MM.1S (cell line): ENCODE data around the gene ZFR.

ENCODE experiments used
- DNase-seq: peaks from one replicate; pipeline ENCODE4 v3.0.0-alpha.2; 2015
- H2AFZ ChIP-seq: fragments of 300-600 bp; sonication (generic); 2 replicates; pipeline ENCODE4 v1.6.0; 2016; ENCODE audit warnings: antibody characterized with exemption, low read length
- H3F3A ChIP-seq: fragments of 300-600 bp; sonication (generic); 2 replicates; pipeline ENCODE4 v1.6.1; 2016; ENCODE audit warnings: mild to moderate bottlenecking, antibody characterized with exemption, low read length, moderate library complexity, mixed read lengths; ENCODE audit not compliant: insufficient read depth
- H3K27ac ChIP-seq: fragments of 300-600 bp; sonication (generic); 2 replicates; pipeline ENCODE4 v1.5.1; 2016; ENCODE audit warnings: mild to moderate bottlenecking, low read length
- H3K27me3 ChIP-seq: fragments of 300-600 bp; sonication (generic); replicated peaks from 2 replicates; pipeline ENCODE4 v1.6.0; 2016; ENCODE audit warnings: low read length; ENCODE audit not compliant: insufficient read depth
- H3K36me3 ChIP-seq: fragments of 300-600 bp; sonication (generic); replicated peaks from 2 replicates; pipeline ENCODE4 v1.6.1; 2016; ENCODE audit warnings: mild to moderate bottlenecking, low read length, mixed read lengths; ENCODE audit not compliant: insufficient read depth
- H3K4me1 ChIP-seq: fragments of 300-600 bp; sonication (generic); 2 replicates; pipeline ENCODE4 v1.6.1; 2016; ENCODE audit warnings: low read length, mixed read lengths
- H3K4me2 ChIP-seq: fragments of 300-600 bp; sonication (generic); 2 replicates; pipeline ENCODE4 v1.6.0; 2016; ENCODE audit warnings: low read depth, low read length
- H3K4me3 ChIP-seq: fragments of 300-600 bp; sonication (generic); 2 replicates; pipeline ENCODE4 v1.5.1; 2016; ENCODE audit warnings: low read length, mixed read lengths
- H3K79me2 ChIP-seq: fragments of 300-600 bp; sonication (generic); 2 replicates; pipeline ENCODE4 v1.6.1; 2016; ENCODE audit warnings: mixed run types, low read length, mixed read lengths
- H3K9ac ChIP-seq: fragments of 300-600 bp; sonication (generic); 2 replicates; pipeline ENCODE4 v1.6.1; 2016; ENCODE audit warnings: low read length, mixed read lengths
- H3K9me2 ChIP-seq: fragments of 300-600 bp; sonication (generic); replicated peaks from 2 replicates; pipeline ENCODE4 v1.6.1; 2016; ENCODE audit warnings: mild to moderate bottlenecking, low read length, mixed read lengths; ENCODE audit not compliant: insufficient read depth
- H3K9me3 ChIP-seq: fragments of 300-600 bp; sonication (generic); replicated peaks from 2 replicates; pipeline ENCODE4 v1.6.1; 2016; ENCODE audit warnings: mild to moderate bottlenecking, low read length, mixed read lengths; ENCODE audit not compliant: insufficient read depth
- H4K20me1 ChIP-seq: fragments of 300-600 bp; sonication (generic); 2 replicates; pipeline ENCODE4 v1.6.1; 2016; ENCODE audit warnings: mild to moderate bottlenecking, low read length, moderate library complexity, mixed read lengths; ENCODE audit not compliant: insufficient read depth
- CTCF ChIP-seq: fragments of 300-600 bp; sonication (generic); IDR thresholded peaks from 2 replicates; pipeline ENCODE4 v1.5.1; 2016; ENCODE audit warnings: antibody characterized with exemption, low read length, mixed read lengths
- EZH2 ChIP-seq: fragments of 300-600 bp; sonication (generic); optimal IDR thresholded peaks from 2 replicates; pipeline ENCODE3; 2017; ENCODE audit warnings: low read depth, mild to moderate bottlenecking, antibody characterized with exemption, low read length, mixed read lengths
- EZH2phosphoT487 ChIP-seq: fragments of 300-600 bp; sonication (generic); IDR thresholded peaks from 2 replicates; pipeline ENCODE4 v1.6.1; 2018; ENCODE audit warnings: antibody characterized with exemption, low read length

Gene ZFR

GRCh38 chr5:32332966-32333365, 111.6 kb downstream of the ZFR start:
- no peaks in the 10 kb centered on the region for H3K27me3 ChIP-seq
- no peak overlapping the region for H3K9ac ChIP-seq
- no peak overlapping the region for H3K4me2 ChIP-seq
- no peak for TF ChIP-seq CTCF
- TF ChIP-seq EZH2phosphoT487: no peak
- TF ChIP-seq EZH2: no peak
- H3K9me2 ChIP-seq: no peaks in the 10 kb centered on the region
- no peak overlapping the region for H3K4me3 ChIP-seq
- H2AFZ ChIP-seq: no peak overlapping the region
- H3K27ac ChIP-seq: no peak overlapping the region
- DNase-seq: no peak
- H3K9me3 ChIP-seq: no peaks in the 10 kb centered on the region
- no peaks in the 10 kb centered on the region for H3F3A ChIP-seq
- peaks cover 3% of the 10 kb centered on the region; the same call in 1 of the 2 replicates for H3K4me1 ChIP-seq
- H3K36me3 ChIP-seq: no peaks in the 10 kb centered on the region
- no peaks in the 10 kb centered on the region for H3K79me2 ChIP-seq
- H4K20me1 ChIP-seq: no peaks in the 10 kb centered on the region

- no peak overlapping the region for H2AFZ ChIP-seq
- no peaks in the 10 kb centered on the region for H3K9me2 ChIP-seq
- TF ChIP-seq CTCF: no peak
- TF ChIP-seq EZH2phosphoT487: no peak
- TF ChIP-seq EZH2: no peak
- no peaks in the 10 kb centered on the region for H3K79me2 ChIP-seq
- H3F3A ChIP-seq: no peaks in the 10 kb centered on the region
- H3K9me3 ChIP-seq: no peaks in the 10 kb centered on the region
- H4K20me1 ChIP-seq: no peaks in the 10 kb centered on the region
- H3K27me3 ChIP-seq: no peaks in the 10 kb centered on the region
- no peak overlapping the region for H3K9ac ChIP-seq
- no peak overlapping the region for H3K4me2 ChIP-seq
- H3K4me3 ChIP-seq: no peak overlapping the region
- H3K27ac ChIP-seq: no peak overlapping the region
- H3K36me3 ChIP-seq: no peaks in the 10 kb centered on the region
- H3K4me1 ChIP-seq: peaks cover 3% of the 10 kb centered on the region; the same call in 1 of the 2 replicates
- DNase-seq: no peak
Measured at GRCh38 chr5:32332361-32332760, 112.2 kb downstream of the ZFR start.

- no peak for DNase-seq
- H4K20me1 ChIP-seq: no peaks in the 10 kb centered on the region
- no peaks in the 10 kb centered on the region for H3K36me3 ChIP-seq
- no peak overlapping the region for H3K4me3 ChIP-seq
- H3F3A ChIP-seq: 0 out of 2 replicates have a peak, but pooled peaks cover under 1% of the 10 kb centered on the region
- no peaks in the 10 kb centered on the region for H3K27me3 ChIP-seq
- TF ChIP-seq EZH2phosphoT487 (no peak), EZH2 (no peak), CTCF (no peak)
- no peak overlapping the region for H3K9ac ChIP-seq
- H3K4me1 ChIP-seq: peaks cover 4% of the 10 kb centered on the region
- H3K27ac ChIP-seq: no peak overlapping the region
- H2AFZ ChIP-seq: no peak overlapping the region
- no peaks in the 10 kb centered on the region for H3K79me2 ChIP-seq
- H3K9me3 ChIP-seq: no peaks in the 10 kb centered on the region
- no peaks in the 10 kb centered on the region for H3K9me2 ChIP-seq
- H3K4me2 ChIP-seq: no peak overlapping the region
Measured at GRCh38 chr5:32331935-32332274, 112.6 kb downstream of the ZFR start.
